Dermis blood vessel endothelial cell (primary cell): ENCODE measurements around the gene NEDD4L. TPM values are rescaled to one million over a fixed set of nuclear protein-coding genes. Genes with fewer than 3 reads are reported as not detected.

Source experiments
- DNase-seq: peaks from one replicate; pipeline ENCODE4 v3.0.0; 2010
- total RNA-seq: library from RNA; depleted of rRNA; stranded (reverse); fragments of >200 nt; gene quantifications from 2 replicates; pipeline ENCODE4 v1.2.3, GENCODE V29; 2014

NEDD4L gene
- total RNA-seq, 1 donor from 2014 or later = 15.1 TPM

- peak; percentile 64 for DNase-seq
Observed at GRCh38 chr18:58186258-58186948, 142.4 kb downstream of the NEDD4L start.

GRCh38 chr18:58187674-58188073 lies 143.6 kb downstream of the NEDD4L start:
- DNase-seq = no peak

- DNase-seq = no peak
Observed at GRCh38 chr18:58188996-58189395, 145.0 kb downstream of the NEDD4L start.

- no peak for DNase-seq
Observed at GRCh38 chr18:58190842-58191530, 147.0 kb downstream of the NEDD4L start.

- no peak for DNase-seq
Observed at GRCh38 chr18:58191626-58192025, 147.6 kb downstream of the NEDD4L start.

- no peak for DNase-seq
Observed at GRCh38 chr18:58192519-58192918, 148.5 kb downstream of the NEDD4L start.

GRCh38 chr18:58194028-58194427 lies 150.0 kb downstream of the NEDD4L start:
- no peak for DNase-seq

GRCh38 chr18:58195278-58195765 lies 151.3 kb downstream of the NEDD4L start:
- peak; percentile 50 for DNase-seq

GRCh38 chr18:58196164-58196563 lies 152.1 kb downstream of the NEDD4L start:
- DNase-seq = peak; percentile 70

GRCh38 chr18:58196881-58197872 lies 153.2 kb downstream of the NEDD4L start:
- no peak for DNase-seq

GRCh38 chr18:58201268-58201667 lies 157.2 kb downstream of the NEDD4L start:
- DNase-seq = no peak

GRCh38 chr18:58201733-58202730 lies 158.0 kb downstream of the NEDD4L start:
- peak; percentile 53 for DNase-seq

GRCh38 chr18:58204776-58205442 lies 160.9 kb downstream of the NEDD4L start:
- no peak for DNase-seq

GRCh38 chr18:58205443-58206160 lies 161.6 kb downstream of the NEDD4L start:
- DNase-seq = no peak

GRCh38 chr18:58207520-58208152 lies 163.6 kb downstream of the NEDD4L start:
- no peak for DNase-seq

- no peak for DNase-seq
Observed at GRCh38 chr18:58208207-58208932, 164.3 kb downstream of the NEDD4L start.

GRCh38 chr18:58209326-58209725 lies 165.3 kb downstream of the NEDD4L start:
- no peak for DNase-seq

GRCh38 chr18:58211510-58211909 lies 167.5 kb downstream of the NEDD4L start:
- DNase-seq = no peak

- DNase-seq = no peak
Observed at GRCh38 chr18:58212274-58212673, 168.2 kb downstream of the NEDD4L start.
